Upper lobe of left lung (tissue), 6 donors: Measurements from ENCODE around the gene CACNA2D2. TPM values are rescaled to one million over a fixed set of nuclear protein-coding genes. Genes with fewer than 3 reads are reported as not detected.

ENCODE experiments used
- ATAC-seq, 2 donors: fragments of 200-7000 bp; cut with Tn5 transposase; one replicate each; pipeline ENCODE4 v1.9.1; 2022; ENCODE audit warnings: mild to moderate bottlenecking in 2 of 2, moderate library complexity in 2 of 2; ENCODE audit not compliant: low FRiP score in 2 of 2
- DNase-seq, 2 donors: peaks; one replicate each; pipeline ENCODE4 v3.0.0-alpha.2; 2019 to 2020
- H3K27ac ChIP-seq, 4 donors: fragments of 200-600 bp; sonication (generic); one replicate each; pipeline ENCODE4 v1.5.1; 2016 to 2019
- H3K27me3 ChIP-seq, 4 donors: fragments of 200-600 bp; sonication (generic); one replicate each; pipeline ENCODE4 v1.5.1; 2017 to 2019
- H3K36me3 ChIP-seq, 4 donors: fragments of 200-600 bp; sonication (generic); one replicate each; pipeline ENCODE4 v1.5.1; 2016 to 2019
- H3K4me1 ChIP-seq, 4 donors: fragments of 200-600 bp; sonication (generic); one replicate each; pipeline ENCODE4 v1.5.1; 2018 to 2019
- H3K4me3 ChIP-seq, 4 donors: fragments of 200-600 bp; sonication (generic); one replicate each; pipeline ENCODE4 v1.5.1; 2017 to 2019; ENCODE audit warnings: mild to moderate bottlenecking in 2 of 4, moderate library complexity in 1 of 4
- H3K9me3 ChIP-seq, 4 donors: fragments of 200-600 bp; sonication (generic); one replicate each; pipeline ENCODE4 v1.5.1; 2018 to 2019
- EP300 ChIP-seq, 4 donors: sonication (generic); formaldehyde crosslinking; IDR thresholded peaks; one replicate each; pipeline ENCODE4 v1.5.1; 2017; ENCODE audit warnings: antibody characterized with exemption in 4 of 4, control low read depth in 2 of 4
- POLR2A ChIP-seq, 4 donors: fragments of 450-650 bp; IDR thresholded peaks; one replicate each; pipeline ENCODE4 v1.5.1; 2016 to 2017; ENCODE audit warnings: antibody characterized with exemption in 4 of 4, mild to moderate bottlenecking in 2 of 4
- POLR2AphosphoS5 ChIP-seq, 2 donors: sonication (generic); formaldehyde crosslinking; IDR thresholded peaks; one replicate each; pipeline ENCODE4 v1.5.1; 2017; ENCODE audit warnings: antibody characterized with exemption in 2 of 2
- WGBS, 2 donors: methylation state at CpG; one replicate each; pipeline ENCODE4 v1.1.5; 2017 to 2018; 5-methylcytosine and 5-hydroxymethylcytosine counted together
- total RNA-seq, 6 donors: library from RNA; depleted of rRNA in 4 of 6; stranded (reverse); fragments of >200 nt in 4 of 6; gene quantifications; one replicate each; pipeline versions ENCODE4 v1.1.0 to v1.2.1, GENCODE V29; 2016 to 2021
- TF ChIP-seq, protein P1 (sequence below), 6 experiments: fragments of 450-650 bp in 4 of 6; fragments of 200-600 bp in 2 of 6; sonication (generic) in 2 of 6; IDR thresholded peaks; one replicate each; pipeline ENCODE4 v1.5.1; 2016 to 2019; ENCODE audit warnings: antibody characterized with exemption in 6 of 6
- donor health status: DM: no; HTN: no; CAD: no; lungs with moderate emphysema.
- donor health status: DM: no; HTN: yes; CAD: no; lungs with severe emphysema.

Gene CACNA2D2
- total RNA-seq, 6 donors from 2014 or later = 71.5 to 213 (median 113) TPM

DNA sequence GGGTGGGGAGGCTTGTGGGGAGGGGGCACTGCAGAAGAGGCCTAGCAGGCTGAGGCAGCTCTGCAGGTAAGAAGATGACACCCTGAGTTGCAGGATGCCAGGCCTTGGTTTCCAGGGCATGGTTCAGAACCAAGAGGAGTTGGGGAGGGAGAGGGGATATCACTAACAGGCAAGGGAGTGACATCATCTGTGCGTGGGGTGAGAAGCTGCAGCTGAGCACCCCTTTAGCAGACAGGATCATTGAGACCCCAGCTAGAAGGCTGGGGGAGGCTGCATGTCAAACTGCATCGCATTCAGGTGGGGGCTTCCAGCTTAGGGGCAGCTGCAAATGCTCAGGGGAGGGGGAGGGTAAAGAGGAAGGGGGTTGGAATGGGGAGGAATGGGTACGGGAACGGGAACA, 23.0 kb downstream of the CACNA2D2 start:
- H3K27me3 ChIP-seq = no peaks in the 10 kb centered on the region
- no peaks in the 10 kb centered on the region for H3K9me3 ChIP-seq
- DNase-seq = no peak
- no peak overlapping the region for H3K4me3 ChIP-seq
- TF ChIP-seq EP300 (IDR thresholded peaks at IDR 0.05) (no peak), POLR2AphosphoS5 (IDR thresholded peaks at IDR 0.05) (no peak)
- TF ChIP-seq, protein P1, sequence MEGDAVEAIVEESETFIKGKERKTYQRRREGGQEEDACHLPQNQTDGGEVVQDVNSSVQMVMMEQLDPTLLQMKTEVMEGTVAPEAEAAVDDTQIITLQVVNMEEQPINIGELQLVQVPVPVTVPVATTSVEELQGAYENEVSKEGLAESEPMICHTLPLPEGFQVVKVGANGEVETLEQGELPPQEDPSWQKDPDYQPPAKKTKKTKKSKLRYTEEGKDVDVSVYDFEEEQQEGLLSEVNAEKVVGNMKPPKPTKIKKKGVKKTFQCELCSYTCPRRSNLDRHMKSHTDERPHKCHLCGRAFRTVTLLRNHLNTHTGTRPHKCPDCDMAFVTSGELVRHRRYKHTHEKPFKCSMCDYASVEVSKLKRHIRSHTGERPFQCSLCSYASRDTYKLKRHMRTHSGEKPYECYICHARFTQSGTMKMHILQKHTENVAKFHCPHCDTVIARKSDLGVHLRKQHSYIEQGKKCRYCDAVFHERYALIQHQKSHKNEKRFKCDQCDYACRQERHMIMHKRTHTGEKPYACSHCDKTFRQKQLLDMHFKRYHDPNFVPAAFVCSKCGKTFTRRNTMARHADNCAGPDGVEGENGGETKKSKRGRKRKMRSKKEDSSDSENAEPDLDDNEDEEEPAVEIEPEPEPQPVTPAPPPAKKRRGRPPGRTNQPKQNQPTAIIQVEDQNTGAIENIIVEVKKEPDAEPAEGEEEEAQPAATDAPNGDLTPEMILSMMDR (IDR thresholded peaks at IDR 0.05) = no peak
- ATAC-seq = no peak
- 40 to 41% methylated on average over 3 to 4 of the region's 4 CpGs for WGBS, 2 donors
- no peak overlapping the region for H3K27ac ChIP-seq
- H3K36me3 ChIP-seq = no peaks in the 10 kb centered on the region
- H3K4me1 ChIP-seq = peaks cover 7 to 41% (median 20%) of the 10 kb centered on the region in 4 donors

DNA sequence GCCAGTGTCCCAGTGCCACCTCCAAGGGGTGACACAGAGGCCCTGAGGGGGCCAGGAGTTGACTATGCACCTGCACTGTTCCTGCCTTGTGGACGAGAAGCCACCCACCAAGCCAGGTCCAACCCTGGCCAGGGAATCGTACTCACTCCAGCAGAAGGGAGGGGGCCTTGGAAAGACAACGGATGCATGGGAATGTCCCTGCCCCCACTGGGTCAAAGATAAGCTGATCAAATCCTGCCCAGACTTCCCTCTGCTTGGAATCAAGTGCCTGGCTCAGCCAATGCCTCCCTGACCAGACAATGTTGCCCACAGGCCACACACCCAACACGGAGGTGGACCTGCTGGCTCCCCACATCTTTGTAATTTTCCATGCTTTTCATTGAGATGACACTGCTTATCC, 23.9 kb downstream of the CACNA2D2 start:
- peaks cover 7 to 32% (median 23%) of the 10 kb centered on the region in 4 donors for H3K4me1 ChIP-seq
- H3K4me3 ChIP-seq = no peak overlapping the region
- H3K27ac ChIP-seq = no peak overlapping the region
- H3K36me3 ChIP-seq = no peaks in the 10 kb centered on the region
- H3K27me3 ChIP-seq = no peaks in the 10 kb centered on the region
- DNase-seq (no peak), ATAC-seq (no peak)
- TF ChIP-seq POLR2AphosphoS5 (IDR thresholded peaks at IDR 0.05) = no peak
- TF ChIP-seq EP300 (IDR thresholded peaks at IDR 0.05) = no peak
- TF ChIP-seq, protein P1 (IDR thresholded peaks at IDR 0.05) = no peak
- no peak for TF ChIP-seq POLR2A (IDR thresholded peaks at IDR 0.05)
- H3K9me3 ChIP-seq = no peaks in the 10 kb centered on the region
- 72% methylated on average over 4 of the region's 4 CpGs; no CpG with 5 or more reads in 1 of the 2 donors for WGBS, 2 donors

DNA sequence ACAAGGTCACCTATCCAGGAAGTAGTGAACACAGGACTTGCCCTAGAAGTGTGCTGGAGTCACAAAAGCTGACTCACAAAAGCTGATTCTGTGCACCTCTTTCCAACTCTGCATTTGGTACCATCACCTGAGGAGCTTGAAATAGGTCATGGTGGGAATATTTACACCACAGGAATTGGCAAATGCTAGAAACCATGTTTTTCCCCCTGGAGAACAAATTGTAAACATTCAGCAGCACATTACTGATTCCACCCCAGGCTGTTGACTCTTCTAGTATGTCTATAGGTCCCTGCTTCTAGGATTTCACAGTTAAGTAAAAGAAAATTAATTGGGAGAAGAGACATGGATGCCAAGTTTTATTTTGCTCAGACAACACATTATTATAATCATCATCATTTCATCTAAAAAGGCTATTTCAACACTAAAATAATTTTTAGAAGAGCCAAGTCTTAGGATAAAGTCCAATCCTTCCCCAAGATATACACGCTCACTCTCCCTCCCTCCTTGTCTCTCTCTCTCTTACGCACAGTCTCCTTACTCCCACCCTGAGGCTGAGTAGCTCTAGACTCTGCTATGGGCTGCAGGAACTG, 24.7 kb downstream of the CACNA2D2 start:
- TF ChIP-seq POLR2A (IDR thresholded peaks at IDR 0.05) = no peak
- TF ChIP-seq POLR2AphosphoS5 (IDR thresholded peaks at IDR 0.05) = no peak
- no peak for TF ChIP-seq EP300 (IDR thresholded peaks at IDR 0.05)
- TF ChIP-seq, protein P1 (IDR thresholded peaks at IDR 0.05) = no peak
- Histone ChIP-seq H3K27me3 (no peaks in the 10 kb centered on the region), H3K27ac (no peak overlapping the region), H3K36me3 (no peaks in the 10 kb centered on the region), H3K4me3 (no peak overlapping the region), H3K9me3 (no peaks in the 10 kb centered on the region), H3K4me1 (peaks cover 7 to 28% (median 20%) of the 10 kb centered on the region in 4 donors)
- DNase-seq (no peak), ATAC-seq (no peak)
- WGBS, 2 donors = 94 to 96% methylated on average over 2 of the region's 2 CpGs

DNA sequence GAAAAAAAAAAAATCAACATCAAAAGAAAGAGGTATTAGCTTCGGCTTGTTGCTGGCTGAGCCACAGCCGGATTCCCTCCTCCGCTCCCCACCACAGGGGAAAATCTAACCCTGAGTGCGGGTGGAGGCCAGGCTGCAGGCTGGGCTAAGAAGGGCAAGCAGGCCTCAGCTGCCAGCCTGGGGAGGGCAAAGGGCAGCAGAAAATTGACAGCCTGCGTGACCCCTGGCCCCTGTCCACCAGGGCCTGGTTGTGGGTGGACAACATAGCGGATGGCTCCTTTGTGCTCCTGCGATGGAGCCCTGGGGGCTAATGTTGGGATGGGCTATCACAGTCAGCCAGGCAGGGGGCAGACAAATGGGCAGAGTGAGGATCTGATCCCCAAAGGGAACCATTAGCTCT, 25.4 kb downstream of the CACNA2D2 start:
- TF ChIP-seq POLR2A (IDR thresholded peaks at IDR 0.05) (no peak), POLR2AphosphoS5 (IDR thresholded peaks at IDR 0.05) (no peak), EP300 (IDR thresholded peaks at IDR 0.05) (no peak)
- TF ChIP-seq, protein P1 (IDR thresholded peaks at IDR 0.05) = no peak
- H3K4me3 ChIP-seq = no peak overlapping the region
- no peaks in the 10 kb centered on the region for H3K36me3 ChIP-seq
- ATAC-seq (no peak), DNase-seq (no peak)
- H3K9me3 ChIP-seq = no peaks in the 10 kb centered on the region
- H3K27me3 ChIP-seq = no peaks in the 10 kb centered on the region
- H3K27ac ChIP-seq = no peak overlapping the region
- 93 to 94% methylated on average over 7 of the region's 7 CpGs for WGBS, 2 donors
- peaks cover 7 to 23% (median 15%) of the 10 kb centered on the region in 4 donors for H3K4me1 ChIP-seq

DNA sequence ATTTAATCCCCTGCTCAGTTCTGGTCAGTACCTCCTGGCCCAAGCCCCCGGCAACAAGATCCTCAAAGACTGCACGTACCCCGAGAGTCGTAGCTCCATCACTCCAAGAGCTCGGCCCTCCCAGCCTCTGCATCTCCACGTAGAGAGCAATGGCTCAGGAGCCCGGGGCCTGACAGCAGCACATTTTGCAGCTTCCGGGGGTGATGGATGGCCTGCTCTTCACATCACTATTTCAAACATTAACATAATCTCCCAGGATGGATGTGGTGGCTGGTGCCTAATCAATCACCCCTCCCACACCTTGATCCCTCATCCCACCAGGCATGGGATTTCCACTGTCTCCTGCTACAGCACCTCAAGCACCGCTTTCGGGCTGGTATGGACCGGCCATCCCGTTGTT, 28.1 kb downstream of the CACNA2D2 start:
- H3K36me3 ChIP-seq = no peaks in the 10 kb centered on the region
- peaks cover 0 to 5% (median 0%) of the 10 kb centered on the region in 4 donors for H3K4me1 ChIP-seq
- TF ChIP-seq POLR2AphosphoS5 (IDR thresholded peaks at IDR 0.05) = no peak
- no peak for TF ChIP-seq POLR2A (IDR thresholded peaks at IDR 0.05)
- TF ChIP-seq, protein P1 (IDR thresholded peaks at IDR 0.05) = no peak
- TF ChIP-seq EP300 (IDR thresholded peaks at IDR 0.05) = no peak
- no peak overlapping the region for H3K4me3 ChIP-seq
- H3K27ac ChIP-seq = no peak overlapping the region
- DNase-seq (no peak), ATAC-seq (no peak)
- no peaks in the 10 kb centered on the region for H3K9me3 ChIP-seq
- WGBS, 2 donors = 89 to 91% methylated on average over 12 of the region's 12 CpGs
- no peaks in the 10 kb centered on the region for H3K27me3 ChIP-seq
